ENCODE data around the gene HS6ST3. TPM values are rescaled to one million over a fixed set of nuclear protein-coding genes. Genes with fewer than 3 reads are reported as not detected.

The HS6ST3 gene
- total and polyA plus RNA-seq, 2 donors (not counting 1 experiment from before 2014, with no cell fraction given) = not detected

GRCh38 chr13:96273196-96273595 lies 183.3 kb downstream of the HS6ST3 start:
- Histone ChIP-seq H3K27ac (ENCODE audit: insufficient read depth, low read length) (no peak overlapping the region), H4K20me1 (ENCODE audit: control insufficient read depth, extremely low read depth, insufficient read depth, low read length) (no peaks in the 10 kb centered on the region), H3K36me3 (ENCODE audit: control insufficient read depth, insufficient read depth, low read length) (no peaks in the 10 kb centered on the region), H3K79me2 (ENCODE audit: control insufficient read depth, insufficient read depth, low read length) (no peaks in the 10 kb centered on the region), H3K9me3 (ENCODE audit: control insufficient read depth, insufficient read depth, low read depth, low read length) (no peaks in the 10 kb centered on the region), H3K4me2 (ENCODE audit: extremely low read depth, insufficient read depth, low read length) (no peak overlapping the region), H3K4me3 (replicated peaks in 1 of 4; ENCODE audit: control extremely low read depth in 1 of 4, insufficient read depth in 1 of 4, low read depth in 3 of 4, low read length in 4 of 4) (no peak overlapping the region), H3K4me1 (ENCODE audit: control insufficient read depth, extremely low read depth, insufficient read depth, low read length) (no peaks in the 10 kb centered on the region), H3K27me3 (ENCODE audit: control insufficient read depth, insufficient read depth, low read length) (no peaks in the 10 kb centered on the region), H2AFZ (ENCODE audit: low read length) (no peak overlapping the region), H3K9ac (ENCODE audit: insufficient read depth, low read length) (no peak overlapping the region)
- no peak for TF ChIP-seq EZH2 (IDR thresholded peaks at IDR 0.05; ENCODE audit: low read length, missing control alignments)
- TF ChIP-seq CTCF (conservative IDR thresholded peaks at IDR 0.05 in 1 of 2, IDR thresholded peaks at IDR 0.05 in 1 of 2; ENCODE audit: low read depth in 1 of 2, low read length in 2 of 2) = no peak
- DNase-seq (ENCODE audit: low read depth in 2 of 2) = no peak

- H3K4me2 ChIP-seq (ENCODE audit: extremely low read depth, insufficient read depth, low read length) = no peak overlapping the region
- H3K4me3 ChIP-seq (replicated peaks in 1 of 4; ENCODE audit: control extremely low read depth in 1 of 4, insufficient read depth in 1 of 4, low read depth in 3 of 4, low read length in 4 of 4) = no peak overlapping the region
- no peak overlapping the region for H3K27ac ChIP-seq (ENCODE audit: insufficient read depth, low read length)
- H3K9ac ChIP-seq (ENCODE audit: insufficient read depth, low read length) = no peak overlapping the region
- TF ChIP-seq EZH2 (IDR thresholded peaks at IDR 0.05; ENCODE audit: low read length, missing control alignments) (no peak), CTCF (conservative IDR thresholded peaks at IDR 0.05 in 1 of 2, IDR thresholded peaks at IDR 0.05 in 1 of 2; ENCODE audit: low read depth in 1 of 2, low read length in 2 of 2) (no peak)
- no peaks in the 10 kb centered on the region for H3K9me3 ChIP-seq (ENCODE audit: control insufficient read depth, insufficient read depth, low read depth, low read length)
- H3K4me1 ChIP-seq (ENCODE audit: control insufficient read depth, extremely low read depth, insufficient read depth, low read length) = no peaks in the 10 kb centered on the region
- no peaks in the 10 kb centered on the region for H3K79me2 ChIP-seq (ENCODE audit: control insufficient read depth, insufficient read depth, low read length)
- no peaks in the 10 kb centered on the region for H3K36me3 ChIP-seq (ENCODE audit: control insufficient read depth, insufficient read depth, low read length)
- no peaks in the 10 kb centered on the region for H4K20me1 ChIP-seq (ENCODE audit: control insufficient read depth, extremely low read depth, insufficient read depth, low read length)
- H2AFZ ChIP-seq (ENCODE audit: low read length) = no peak overlapping the region
- DNase-seq (ENCODE audit: low read depth in 2 of 2) = peak in 1 of 2 donors; percentile 9
- H3K27me3 ChIP-seq (ENCODE audit: control insufficient read depth, insufficient read depth, low read length) = no peaks in the 10 kb centered on the region
Observed at GRCh38 chr13:96274046-96274445, 184.1 kb downstream of the HS6ST3 start.

GRCh38 chr13:96279904-96280303 lies 190.0 kb downstream of the HS6ST3 start:
- DNase-seq (ENCODE audit: low read depth in 2 of 2) = no peak
- H3K9me3 ChIP-seq (ENCODE audit: control insufficient read depth, insufficient read depth, low read depth, low read length) = no peaks in the 10 kb centered on the region
- no peak for TF ChIP-seq CTCF (conservative IDR thresholded peaks at IDR 0.05 in 1 of 2, IDR thresholded peaks at IDR 0.05 in 1 of 2; ENCODE audit: low read depth in 1 of 2, low read length in 2 of 2)
- TF ChIP-seq EZH2 (IDR thresholded peaks at IDR 0.05; ENCODE audit: low read length, missing control alignments) = no peak
- no peaks in the 10 kb centered on the region for H3K4me1 ChIP-seq (ENCODE audit: control insufficient read depth, extremely low read depth, insufficient read depth, low read length)
- no peak overlapping the region for H3K9ac ChIP-seq (ENCODE audit: insufficient read depth, low read length)
- no peaks in the 10 kb centered on the region for H3K27me3 ChIP-seq (ENCODE audit: control insufficient read depth, insufficient read depth, low read length)
- no peak overlapping the region for H2AFZ ChIP-seq (ENCODE audit: low read length)
- no peak overlapping the region for H3K27ac ChIP-seq (ENCODE audit: insufficient read depth, low read length)
- no peak overlapping the region for H3K4me3 ChIP-seq (replicated peaks in 1 of 4; ENCODE audit: control extremely low read depth in 1 of 4, insufficient read depth in 1 of 4, low read depth in 3 of 4, low read length in 4 of 4)
- no peaks in the 10 kb centered on the region for H4K20me1 ChIP-seq (ENCODE audit: control insufficient read depth, extremely low read depth, insufficient read depth, low read length)
- no peaks in the 10 kb centered on the region for H3K79me2 ChIP-seq (ENCODE audit: control insufficient read depth, insufficient read depth, low read length)
- no peak overlapping the region for H3K4me2 ChIP-seq (ENCODE audit: extremely low read depth, insufficient read depth, low read length)
- H3K36me3 ChIP-seq (ENCODE audit: control insufficient read depth, insufficient read depth, low read length) = no peaks in the 10 kb centered on the region
